ENCODE data around the gene JSRP1. TPM values are rescaled to one million over a fixed set of nuclear protein-coding genes. Genes with fewer than 3 reads are reported as not detected.

Gene JSRP1
- total RNA-seq, 1 donor, result 0.43 TPM

GRCh38 chr19:2243274-2244124 is 12.7 kb downstream of the JSRP1 start:
- H3K4me3 ChIP-seq (ENCODE audit: low read depth, low read length), result no peak overlapping the region
- no peak for TF ChIP-seq CTCF (IDR thresholded peaks at IDR 0.05; ENCODE audit: insufficient read depth, low read depth, low read length)
- DNase-seq (ENCODE audit: low read depth), result no peak

DNA sequence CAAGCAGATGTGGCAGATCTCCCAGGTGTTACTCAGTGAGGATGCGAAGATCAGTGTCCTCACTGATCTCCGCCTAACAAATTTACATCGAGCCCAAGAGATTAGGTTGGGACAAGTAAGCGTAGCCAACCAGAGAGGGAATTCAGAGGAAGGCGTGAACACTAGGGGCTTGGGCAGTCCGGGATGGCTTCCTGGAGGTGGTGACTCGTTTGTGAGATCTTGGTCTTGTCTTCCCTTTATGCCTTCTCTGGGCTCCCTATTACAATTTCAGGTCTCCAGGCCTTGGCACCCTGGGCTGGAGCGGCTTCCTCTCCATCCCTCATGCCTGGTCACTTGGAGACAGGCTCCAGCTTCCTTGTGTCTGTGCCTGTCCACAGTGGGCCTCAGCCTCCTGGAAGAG is 13.4 kb downstream of the JSRP1 start:
- H3K4me3 ChIP-seq (ENCODE audit: low read depth, low read length), result no peak overlapping the region
- TF ChIP-seq CTCF (IDR thresholded peaks at IDR 0.05; ENCODE audit: insufficient read depth, low read depth, low read length), result no peak
- DNase-seq (ENCODE audit: low read depth), result no peak

- TF ChIP-seq CTCF (IDR thresholded peaks at IDR 0.05; ENCODE audit: insufficient read depth, low read depth, low read length), result no peak
- no peak overlapping the region for H3K4me3 ChIP-seq (ENCODE audit: low read depth, low read length)
- no peak for DNase-seq (ENCODE audit: low read depth)
Measured at GRCh38 chr19:2242092-2242537, 14.1 kb downstream of the JSRP1 start.

GRCh38 chr19:2240881-2241760 is 15.1 kb downstream of the JSRP1 start:
- no peak for TF ChIP-seq CTCF (IDR thresholded peaks at IDR 0.05; ENCODE audit: insufficient read depth, low read depth, low read length)
- peak; percentile 55 for DNase-seq (ENCODE audit: low read depth)
- H3K4me3 ChIP-seq (ENCODE audit: low read depth, low read length), result no peak overlapping the region

DNA sequence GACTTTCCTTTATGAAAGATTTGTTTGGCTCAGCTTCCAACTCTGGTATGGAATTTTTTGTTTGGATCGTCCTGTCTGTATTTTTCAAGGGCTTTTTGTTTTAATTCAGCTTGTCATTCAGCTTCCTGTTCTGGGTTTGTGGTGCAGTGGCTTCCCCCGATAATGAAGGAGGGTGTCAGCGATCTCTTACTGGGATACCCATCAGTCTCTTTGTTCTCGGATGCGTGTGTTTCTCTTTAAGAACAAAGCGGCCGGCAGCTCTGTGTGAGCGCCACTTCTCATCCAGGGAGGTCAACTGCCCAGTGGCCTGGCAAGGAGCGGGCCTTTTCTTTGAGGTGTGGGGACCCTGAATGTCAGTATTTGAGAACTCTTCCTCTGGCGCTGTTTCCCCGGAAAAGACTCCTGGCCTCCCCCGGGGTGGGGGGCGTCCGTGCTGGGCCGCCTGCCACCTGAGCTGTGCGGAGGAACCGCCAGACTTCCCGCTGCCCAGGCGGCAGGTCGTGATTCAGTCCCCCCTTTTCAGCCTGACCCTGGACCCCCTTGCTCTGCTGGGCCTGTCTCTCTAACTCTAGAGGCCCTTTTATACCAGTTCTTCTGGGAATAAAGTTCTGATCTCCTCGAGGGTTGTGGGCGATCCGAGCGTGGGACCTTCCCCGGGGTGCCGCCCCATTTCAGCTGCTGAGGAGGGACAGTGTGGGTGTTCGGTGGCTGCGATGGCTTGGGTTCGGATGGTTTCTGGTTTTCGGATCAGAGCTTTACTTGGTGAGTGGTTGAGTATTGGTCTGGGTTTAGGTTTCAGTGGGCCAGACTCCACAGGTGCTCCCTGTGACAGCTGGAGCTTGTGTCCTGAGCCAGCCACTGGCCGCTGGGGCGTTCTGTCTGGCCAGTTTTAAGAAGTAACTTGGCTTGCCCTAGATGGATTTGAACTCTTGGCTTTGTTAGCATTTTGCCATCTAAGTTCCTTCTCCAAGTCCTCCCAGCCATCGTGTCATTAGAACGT is 16.1 kb downstream of the JSRP1 start:
- DNase-seq (ENCODE audit: low read depth), result peak; percentile 47
- no peak for TF ChIP-seq CTCF (IDR thresholded peaks at IDR 0.05; ENCODE audit: insufficient read depth, low read depth, low read length)

GRCh38 chr19:2239173-2239572 is 17.0 kb downstream of the JSRP1 start:
- no peak for TF ChIP-seq CTCF (IDR thresholded peaks at IDR 0.05; ENCODE audit: insufficient read depth, low read depth, low read length)
- peak overlapping the region; percentile 80 for H3K4me3 ChIP-seq (ENCODE audit: low read depth, low read length)
- peak; percentile 34 for DNase-seq (ENCODE audit: low read depth)

More for the DNA sequence above, 16.1 kb downstream of the JSRP1 start:
- peak overlapping the region; percentile 42 for H3K4me3 ChIP-seq (ENCODE audit: low read depth, low read length)
